Lower lobe of right lung (tissue), 2 donors: ENCODE results near the gene CUX1. TPM values are rescaled to one million over a fixed set of nuclear protein-coding genes. Genes with fewer than 3 reads are reported as not detected.

ENCODE experiments used
- ATAC-seq, 2 donors: fragments of 200-7000 bp; cut with Tn5 transposase; one replicate each; pipeline ENCODE4 v1.9.1; 2020 to 2022; ENCODE audit warnings: mild to moderate bottlenecking in 2 of 2, moderate library complexity in 2 of 2
- DNase-seq: peaks from one replicate; pipeline ENCODE4 v3.0.0-alpha.2; 2020
- H3K27ac ChIP-seq: fragments of 200-600 bp; one replicate; pipeline ENCODE4 v1.8.0; 2022
- H3K27me3 ChIP-seq: fragments of 200-600 bp; one replicate; pipeline ENCODE4 v1.8.0; 2022; ENCODE audit warnings: low read depth
- H3K36me3 ChIP-seq: fragments of 200-600 bp; one replicate; pipeline ENCODE4 v1.8.0; 2022; ENCODE audit warnings: mild to moderate bottlenecking
- H3K4me1 ChIP-seq: fragments of 200-600 bp; one replicate; pipeline ENCODE4 v1.8.0; 2022
- H3K4me3 ChIP-seq: fragments of 200-600 bp; one replicate; pipeline ENCODE4 v1.8.0; 2022; ENCODE audit warnings: mild to moderate bottlenecking
- H3K9me3 ChIP-seq: fragments of 200-600 bp; one replicate; pipeline ENCODE4 v1.8.0; 2022
- CTCF ChIP-seq: fragments of 200-600 bp; IDR thresholded peaks from one replicate; pipeline ENCODE4 v1.8.0; 2022; ENCODE audit warnings: antibody characterized with exemption, mild to moderate bottlenecking
- intact Hi-C: fragments of 100-400 bp; cut with DNase I; formaldehyde crosslinking; loops from one replicate; pipeline ENCODE4 v1.11.0; 2022
- total RNA-seq: library from RNA; stranded (reverse); fragmentation: NEBNext Ultra II Directional; extraction: Animal tissue kit (Norgen Biotek cat#: 25700); gene quantifications from one replicate; pipeline ENCODE4 v1.2.1, GENCODE V29; 2021
- donor health status: DM: no; HTN: yes; CAD: no; lungs with severe emphysema.

Gene CUX1
- total RNA-seq, 1 donor from 2014 or later: 118 TPM

- no peak for DNase-seq
- no peak overlapping the region for H3K4me3 ChIP-seq
- no peaks in the 10 kb centered on the region for H3K4me1 ChIP-seq
- H3K27me3 ChIP-seq: no peaks in the 10 kb centered on the region
- intact Hi-C loops: no loop called here
- no peak overlapping the region for H3K27ac ChIP-seq
- no peak for TF ChIP-seq CTCF
- no peaks in the 10 kb centered on the region for H3K9me3 ChIP-seq
- no peak for ATAC-seq
- H3K36me3 ChIP-seq: no peaks in the 10 kb centered on the region
These were observed 154.0 kb downstream of the CUX1 start for GRCh38 chr7:101971457-101971856.

- DNase-seq (no peak), ATAC-seq (peak in 1 of 2 donors; percentile 32)
- no peak overlapping the region for H3K4me3 ChIP-seq
- no peaks in the 10 kb centered on the region for H3K4me1 ChIP-seq
- H3K36me3 ChIP-seq: no peaks in the 10 kb centered on the region
- no peak for TF ChIP-seq CTCF
- no peak overlapping the region for H3K27ac ChIP-seq
- intact Hi-C loops: no loop called here
- H3K9me3 ChIP-seq: no peaks in the 10 kb centered on the region
- H3K27me3 ChIP-seq: no peaks in the 10 kb centered on the region
These were observed 155.2 kb downstream of the CUX1 start for GRCh38 chr7:101972627-101973026.

- ATAC-seq (no peak), DNase-seq (no peak)
- no peak overlapping the region for H3K27ac ChIP-seq
- no peaks in the 10 kb centered on the region for H3K9me3 ChIP-seq
- intact Hi-C loops: no loop called here
- no peaks in the 10 kb centered on the region for H3K27me3 ChIP-seq
- no peaks in the 10 kb centered on the region for H3K36me3 ChIP-seq
- H3K4me3 ChIP-seq: no peak overlapping the region
- H3K4me1 ChIP-seq: no peaks in the 10 kb centered on the region
- no peak for TF ChIP-seq CTCF
These were observed 155.7 kb downstream of the CUX1 start for GRCh38 chr7:101973130-101973529.

DNA sequence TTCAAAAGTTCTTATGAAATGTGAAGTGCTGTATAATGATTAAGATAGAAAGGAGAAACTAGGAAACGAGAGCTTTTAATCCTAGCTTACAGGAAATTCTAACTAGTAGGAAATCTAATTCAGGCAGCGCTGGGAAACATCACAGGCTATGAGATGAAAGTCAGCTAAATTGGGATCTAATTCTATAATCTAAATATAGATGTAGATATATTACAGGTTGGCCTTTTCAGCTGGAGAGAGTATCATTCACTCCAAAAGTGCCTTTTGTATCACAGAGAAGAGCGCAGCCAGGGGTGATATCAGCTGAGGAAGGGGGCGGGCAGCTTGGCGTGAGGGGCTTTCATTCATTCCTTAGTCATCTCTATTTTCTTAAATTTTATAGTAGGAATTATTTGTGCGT is 157.0 kb downstream of the CUX1 start:
- Histone ChIP-seq H3K4me3 (no peak overlapping the region), H3K36me3 (no peaks in the 10 kb centered on the region), H3K27me3 (no peaks in the 10 kb centered on the region), H3K27ac (no peak overlapping the region), H3K4me1 (no peaks in the 10 kb centered on the region), H3K9me3 (no peaks in the 10 kb centered on the region)
- DNase-seq: no peak
- intact Hi-C loops: no loop called here
- TF ChIP-seq CTCF: no peak
- no peak for ATAC-seq

DNA sequence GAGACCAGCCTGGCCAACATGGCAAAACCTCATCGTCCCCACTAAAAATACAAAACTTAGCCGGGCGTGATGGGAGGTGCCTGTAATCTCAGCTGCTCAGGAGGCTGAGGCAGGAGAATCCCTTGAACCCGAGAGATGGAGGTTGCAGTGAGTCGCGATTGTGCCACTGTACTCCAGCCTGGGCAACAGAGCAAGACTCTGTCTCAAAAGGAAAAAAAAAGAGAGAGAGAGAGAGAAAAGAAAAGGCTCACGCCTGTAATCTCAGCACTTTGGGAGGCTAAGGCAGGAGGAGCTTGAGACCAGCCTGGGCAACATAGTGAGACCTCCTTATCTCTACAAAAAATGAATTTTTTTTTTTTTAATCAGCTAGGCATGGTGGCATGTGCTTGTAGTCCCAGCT is 157.6 kb downstream of the CUX1 start:
- Histone ChIP-seq H3K27me3 (no peaks in the 10 kb centered on the region), H3K9me3 (no peaks in the 10 kb centered on the region), H3K4me3 (no peak overlapping the region), H3K27ac (no peak overlapping the region), H3K36me3 (no peaks in the 10 kb centered on the region), H3K4me1 (no peaks in the 10 kb centered on the region)
- no peak for ATAC-seq
- no peak for TF ChIP-seq CTCF
- intact Hi-C loops: no loop called here
- DNase-seq: no peak

GRCh38 chr7:101976411-101976810 is 159.0 kb downstream of the CUX1 start:
- ATAC-seq: no peak

More at GRCh38 chr7:101976411-101976810, 159.0 kb downstream of the CUX1 start:
- no peak for DNase-seq
- no peak for TF ChIP-seq CTCF
- Histone ChIP-seq H3K27ac (no peak overlapping the region), H3K9me3 (no peaks in the 10 kb centered on the region), H3K36me3 (no peaks in the 10 kb centered on the region), H3K4me1 (no peaks in the 10 kb centered on the region), H3K4me3 (no peak overlapping the region), H3K27me3 (no peaks in the 10 kb centered on the region)
- intact Hi-C loops: no loop called here
